Stimulated activated CD4-positive, alpha-beta T cell treated with anti-CD3 and anti-CD28 coated beads, Interleukin-4, amount 100 ng/mL, for 24 hours (primary cell): ENCODE results near the gene C9orf72.
A peak's percentile ranks its signal among the peaks of the same experiment; 100 is the strongest.

Source experiments
- DNase-seq: peaks from one replicate; pipeline ENCODE4 v3.0.0-alpha.2; 2020

The C9orf72 gene

DNA sequence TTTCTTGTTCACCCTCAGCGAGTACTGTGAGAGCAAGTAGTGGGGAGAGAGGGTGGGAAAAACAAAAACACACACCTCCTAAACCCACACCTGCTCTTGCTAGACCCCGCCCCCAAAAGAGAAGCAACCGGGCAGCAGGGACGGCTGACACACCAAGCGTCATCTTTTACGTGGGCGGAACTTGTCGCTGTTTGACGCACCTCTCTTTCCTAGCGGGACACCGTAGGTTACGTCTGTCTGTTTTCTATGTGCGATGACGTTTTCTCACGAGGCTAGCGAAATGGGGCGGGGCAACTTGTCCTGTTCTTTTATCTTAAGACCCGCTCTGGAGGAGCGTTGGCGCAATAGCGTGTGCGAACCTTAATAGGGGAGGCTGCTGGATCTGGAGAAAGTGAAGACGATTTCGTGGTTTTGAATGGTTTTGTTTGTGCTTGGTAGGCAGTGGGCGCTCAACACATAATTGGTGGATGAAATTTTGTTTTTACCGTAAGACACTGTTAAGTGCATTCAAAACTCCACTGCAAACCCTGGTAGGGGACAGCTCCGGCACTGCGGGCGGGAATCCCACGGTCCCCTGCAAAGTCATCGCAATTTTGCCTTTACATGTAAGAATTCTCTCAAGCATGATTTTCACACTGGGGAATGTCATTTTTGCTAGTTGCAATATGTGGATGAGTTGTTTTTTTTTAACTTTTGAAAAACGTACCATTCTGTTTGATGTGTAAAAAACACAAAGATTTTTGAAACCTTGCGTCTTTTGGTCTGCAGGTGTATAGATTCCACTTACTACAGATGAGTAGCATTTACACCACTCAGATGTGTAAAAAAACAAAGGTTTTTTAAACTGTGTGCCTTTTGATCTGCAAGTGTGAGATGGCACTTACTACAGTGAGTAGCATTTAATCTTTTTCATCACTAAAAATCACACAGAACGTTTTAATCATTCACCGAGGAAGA is 631 bp upstream of the C9orf72 start:
- DNase-seq, result peak; percentile 98

- DNase-seq, result peak; percentile 68
Observed at GRCh38 chr9:27572566-27572917, 739 bp downstream of the C9orf72 start.

DNA sequence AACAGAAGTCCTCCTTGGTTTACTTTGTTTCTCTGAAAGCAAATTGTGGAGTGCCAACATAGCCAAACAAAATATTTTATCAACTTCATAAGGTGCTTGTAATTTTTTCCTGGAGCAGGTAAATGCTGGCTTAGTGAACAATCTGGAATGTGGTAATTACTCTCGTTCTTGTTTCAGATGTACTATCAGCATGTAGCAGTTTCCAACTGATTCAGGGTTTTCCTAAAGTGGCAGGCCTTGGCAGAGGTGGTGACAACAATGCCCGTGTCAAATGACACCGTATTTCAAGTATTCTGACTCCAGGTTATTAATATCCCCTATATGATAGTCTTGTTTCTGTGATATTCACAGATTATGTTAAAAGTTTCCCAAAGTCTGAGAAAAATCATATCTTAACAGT is 1.2 kb downstream of the C9orf72 start:
- DNase-seq, result no peak

DNA sequence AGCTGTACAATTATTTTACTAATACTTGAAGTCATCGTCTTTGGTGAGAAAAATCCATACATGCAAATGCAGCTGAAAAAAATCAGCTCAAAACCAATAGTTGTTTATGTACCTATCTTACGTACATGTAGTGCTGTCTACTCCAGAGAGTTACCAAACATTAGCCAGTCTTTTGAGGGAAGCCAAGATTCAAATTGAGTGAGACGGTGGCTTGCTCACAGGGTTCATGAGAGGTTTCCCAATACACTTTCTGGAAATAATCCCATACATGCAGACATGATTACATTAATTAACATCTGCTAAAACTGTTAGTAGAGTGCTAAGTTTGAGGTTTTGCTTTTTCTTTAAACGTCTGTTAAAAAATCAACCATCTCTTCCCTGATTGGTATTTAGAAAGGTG is 2.3 kb downstream of the C9orf72 start:
- no peak for DNase-seq

GRCh38 chr9:27569406-27569805 is 3.9 kb downstream of the C9orf72 start:
- no peak for DNase-seq

GRCh38 chr9:27566118-27566517 is 7.2 kb downstream of the C9orf72 start:
- no peak for DNase-seq

DNA sequence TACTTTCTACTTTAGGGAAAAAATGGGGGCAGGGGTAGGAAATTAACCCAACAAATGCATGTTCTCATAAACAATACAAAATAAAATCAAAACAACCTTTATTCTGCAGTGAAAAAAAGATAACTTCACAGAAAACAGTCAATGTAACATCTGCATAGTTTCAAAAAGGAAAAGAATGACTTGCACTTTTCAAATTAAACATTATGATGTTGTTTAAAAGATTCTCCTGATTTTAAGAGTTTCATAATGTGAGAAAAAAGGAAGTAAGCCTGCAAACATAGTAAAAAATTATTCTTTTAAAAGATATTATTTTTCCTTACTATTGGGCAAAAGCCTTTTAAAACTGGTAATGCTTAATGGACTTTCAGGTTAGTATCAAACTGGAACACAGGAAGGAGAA is 7.6 kb downstream of the C9orf72 start:
- DNase-seq, result no peak

DNA sequence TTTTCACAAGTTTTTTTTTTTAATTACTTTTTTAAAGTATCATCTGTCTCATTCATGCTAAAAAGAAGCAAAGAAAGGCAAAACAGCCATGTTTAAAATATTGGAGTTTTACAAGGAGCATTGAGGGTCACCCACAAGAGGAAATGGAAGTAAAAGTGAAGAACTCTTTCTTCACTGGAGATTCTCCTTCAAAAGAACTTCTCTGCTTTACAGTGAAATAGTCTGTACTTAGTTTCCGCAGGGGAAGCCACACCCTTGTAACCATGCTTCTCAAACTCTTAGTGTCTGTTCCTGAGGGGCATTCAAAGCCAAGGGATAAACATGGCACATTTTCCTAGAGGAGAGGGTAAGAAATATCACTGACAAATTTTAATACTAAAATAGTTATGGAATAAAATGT is 8.6 kb downstream of the C9orf72 start:
- DNase-seq, result no peak

- DNase-seq, result no peak
Observed at GRCh38 chr9:27563738-27564430, 9.4 kb downstream of the C9orf72 start.

DNA sequence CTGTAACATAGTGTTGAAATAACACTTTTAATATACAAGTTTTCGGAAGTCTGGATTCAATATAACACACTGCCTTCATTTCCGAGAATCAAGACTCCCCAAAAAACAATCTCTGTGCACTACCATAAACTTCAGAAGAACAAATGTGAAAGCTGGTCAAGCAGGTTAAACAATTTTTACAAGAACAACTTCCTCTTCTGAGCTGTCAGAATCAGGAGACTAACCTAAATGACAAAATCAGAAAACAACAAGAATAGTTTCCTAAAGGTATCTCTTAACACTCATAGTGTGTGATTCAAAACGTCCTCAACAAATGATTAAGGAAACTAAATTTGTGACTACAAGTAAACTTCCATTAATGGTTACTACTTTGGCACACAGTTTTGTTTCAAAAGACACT is 11.6 kb downstream of the C9orf72 start:
- DNase-seq, result no peak

GRCh38 chr9:27560457-27560856 is 12.8 kb downstream of the C9orf72 start:
- DNase-seq, result no peak

- no peak for DNase-seq
Observed at GRCh38 chr9:27558307-27558706, 15.0 kb downstream of the C9orf72 start.

DNA sequence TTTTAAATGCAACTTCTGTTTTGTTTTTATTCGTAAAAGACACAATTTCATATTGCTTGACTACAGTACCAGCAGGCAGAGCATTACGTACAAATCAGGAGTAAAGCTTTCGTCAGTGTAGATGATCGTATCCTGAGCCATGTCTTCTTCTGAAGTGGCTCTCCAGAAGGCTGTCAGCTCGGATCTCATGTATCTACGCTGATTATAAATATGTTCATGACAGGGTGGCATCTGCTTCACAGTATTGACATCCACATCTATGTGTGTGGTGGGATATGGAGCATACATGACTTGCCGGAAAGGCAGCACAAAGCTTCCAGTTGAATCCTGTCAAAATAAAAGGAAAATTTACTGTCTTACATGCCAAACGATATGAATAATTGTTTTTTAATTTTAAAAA is 16.8 kb downstream of the C9orf72 start:
- DNase-seq, result no peak

DNA sequence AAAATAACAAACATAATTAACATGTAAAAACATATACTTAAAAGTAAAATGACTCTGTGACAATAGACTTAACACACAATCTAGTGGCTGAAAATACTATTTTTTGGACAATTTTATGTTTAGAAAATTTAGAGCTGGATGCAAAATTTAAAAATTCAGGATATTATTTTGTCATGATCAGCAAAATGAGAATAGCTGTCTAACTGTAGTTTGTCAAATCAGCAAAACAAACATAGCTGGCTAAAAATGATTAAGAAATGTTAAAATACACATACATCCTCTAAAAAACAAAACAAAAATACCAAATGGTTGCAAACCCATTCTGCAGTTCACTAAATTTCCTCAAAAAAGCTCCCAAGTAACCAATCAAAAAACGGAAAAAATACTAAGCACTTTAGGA is 18.6 kb downstream of the C9orf72 start:
- DNase-seq, result no peak

GRCh38 chr9:27549196-27549755 is 24.0 kb downstream of the C9orf72 start:
- no peak for DNase-seq

DNA sequence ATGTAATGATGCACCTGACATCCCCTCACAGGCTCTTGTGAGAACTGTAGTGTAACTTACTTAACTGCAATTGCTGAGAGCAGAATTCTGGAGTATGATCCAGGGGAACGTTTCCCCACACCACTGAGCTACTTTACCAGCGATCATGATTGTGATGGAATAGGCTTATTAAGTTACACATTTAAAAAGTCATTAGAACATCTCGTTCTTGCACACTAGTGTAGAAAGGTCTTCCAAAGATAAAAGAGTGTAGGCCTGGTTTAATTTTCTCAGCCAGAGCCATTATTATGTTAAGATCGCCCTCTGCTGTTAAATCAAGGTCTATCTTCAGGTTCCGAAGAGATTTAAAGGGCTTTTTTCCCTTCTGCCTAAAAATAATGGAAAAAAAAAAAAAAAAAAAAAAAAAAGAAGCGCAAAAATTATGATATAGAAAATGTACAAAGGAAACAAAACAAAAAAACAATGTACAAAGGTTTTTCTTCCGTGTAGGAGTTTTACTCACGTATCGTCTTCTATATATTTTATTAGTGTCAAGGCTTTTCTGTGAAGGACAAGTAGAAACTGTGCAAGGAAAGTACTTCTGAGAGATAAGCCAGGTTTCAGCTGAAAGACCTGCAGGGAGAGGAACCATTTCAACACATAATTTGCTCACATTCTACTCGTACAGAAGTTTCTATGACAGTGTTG is 25.1 kb downstream of the C9orf72 start:
- DNase-seq, result no peak

- DNase-seq, result no peak
Observed at GRCh38 chr9:27545471-27545870, 27.8 kb downstream of the C9orf72 start.

GRCh38 chr9:27542508-27542907 is 30.8 kb downstream of the C9orf72 start:
- no peak for DNase-seq

DNA sequence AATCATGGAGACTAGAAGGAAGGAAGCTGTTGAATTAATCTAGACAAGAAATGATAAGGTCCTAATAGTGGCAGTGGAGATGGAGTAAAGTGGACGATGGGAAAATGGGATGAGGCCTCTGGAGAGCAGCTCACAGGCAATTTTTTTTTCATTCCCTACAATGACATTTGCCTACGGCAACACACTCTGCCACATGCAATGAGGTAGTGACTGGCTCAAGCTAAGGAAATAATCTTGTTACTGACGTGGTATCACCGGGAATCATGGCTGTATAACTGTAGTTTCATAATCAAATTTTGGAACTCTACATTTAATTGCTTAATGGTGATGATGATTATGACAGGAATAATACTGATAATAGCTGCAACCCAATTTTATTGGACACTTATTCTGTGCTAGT is 31.5 kb downstream of the C9orf72 start:
- no peak for DNase-seq

DNA sequence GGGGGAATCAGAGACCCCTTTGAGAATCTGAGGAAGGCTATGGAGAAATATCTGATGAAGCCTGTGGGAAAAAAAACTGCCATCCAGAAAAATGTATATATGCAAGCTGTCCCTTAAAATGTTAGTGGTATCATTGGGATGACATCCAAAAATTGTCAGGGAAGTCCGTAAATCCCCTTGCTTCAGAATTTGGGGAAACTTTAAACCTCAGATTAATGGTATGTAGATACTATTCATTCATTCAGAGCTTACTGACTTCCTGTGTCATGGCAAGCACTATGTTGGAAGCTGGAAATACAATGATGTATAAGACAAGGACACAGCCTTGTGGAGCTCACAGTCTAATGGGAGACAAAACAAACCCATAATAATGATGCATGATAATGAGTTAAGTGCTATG is 32.8 kb downstream of the C9orf72 start:
- no peak for DNase-seq

DNA sequence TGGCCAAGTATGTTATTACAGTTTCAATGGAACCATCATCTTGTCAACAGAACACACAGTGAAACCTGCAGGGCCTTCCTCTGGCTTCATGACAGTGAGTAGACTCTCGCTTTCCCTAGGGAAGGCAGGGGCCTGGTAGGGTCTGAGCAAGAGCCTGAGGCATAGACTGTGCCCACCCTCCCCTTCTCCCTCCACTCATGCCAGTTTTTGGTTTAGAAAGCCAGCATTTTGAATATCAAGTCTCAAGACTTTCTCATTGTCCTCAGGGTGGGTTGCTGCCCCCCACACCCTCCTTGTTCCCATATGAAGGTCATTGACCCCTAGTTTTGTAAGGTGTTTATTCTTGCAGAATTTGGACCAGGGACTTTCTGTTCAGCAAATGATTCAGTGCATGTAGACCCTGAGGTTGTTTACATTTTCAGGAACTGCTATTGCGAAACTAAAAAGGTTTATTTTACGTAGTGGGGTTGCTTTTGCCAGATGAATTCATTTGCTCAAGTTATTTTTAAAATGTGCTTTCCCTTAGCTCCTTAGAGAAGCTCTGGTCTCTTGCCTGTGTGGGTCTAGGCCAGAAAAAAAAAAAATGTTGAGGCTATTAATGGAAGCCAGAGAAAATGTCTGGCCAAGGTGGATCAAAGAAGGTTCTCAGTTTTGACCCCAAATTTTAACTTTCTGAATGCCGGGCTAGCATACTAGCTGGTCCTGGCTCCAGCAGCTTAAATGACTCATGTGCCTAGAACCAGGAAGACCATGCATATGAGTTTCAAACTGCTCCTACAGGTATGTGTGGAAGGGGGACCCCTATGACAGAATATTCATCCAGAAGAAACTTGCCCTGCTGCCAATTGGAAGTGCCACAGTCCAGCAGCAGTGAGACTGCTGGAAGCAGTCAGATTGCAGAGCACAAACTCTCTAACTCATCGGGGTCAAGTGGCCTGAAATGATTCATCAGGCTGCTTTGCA is 33.5 kb downstream of the C9orf72 start:
- no peak for DNase-seq

GRCh38 chr9:27538647-27539046 is 34.6 kb downstream of the C9orf72 start:
- DNase-seq, result no peak
